Measurements from ENCODE around the gene DCAF6.

DCAF6 gene

GRCh38 chr1:168001213-168001612 lies 64.7 kb downstream of the DCAF6 start:
- DNase-seq (ENCODE audit: low spot score), result no peak
- no peak for TF ChIP-seq CTCF (IDR thresholded peaks at IDR 0.05; ENCODE audit: extremely low read depth, insufficient read depth, missing control alignments)
- in situ Hi-C loops (cut with MboI; ENCODE audit: low pct_unique_long_range_greater_than_20kb, low sequenced_read_pairs, unreplicated experiment), result no loop called here

- in situ Hi-C loops (cut with MboI; ENCODE audit: low pct_unique_long_range_greater_than_20kb, low sequenced_read_pairs, unreplicated experiment), result no loop called here
- TF ChIP-seq CTCF (IDR thresholded peaks at IDR 0.05; ENCODE audit: extremely low read depth, insufficient read depth, missing control alignments), result no peak
- no peak for DNase-seq (ENCODE audit: low spot score)
These were observed 68.0 kb downstream of the DCAF6 start for GRCh38 chr1:168004531-168004930.

DNA sequence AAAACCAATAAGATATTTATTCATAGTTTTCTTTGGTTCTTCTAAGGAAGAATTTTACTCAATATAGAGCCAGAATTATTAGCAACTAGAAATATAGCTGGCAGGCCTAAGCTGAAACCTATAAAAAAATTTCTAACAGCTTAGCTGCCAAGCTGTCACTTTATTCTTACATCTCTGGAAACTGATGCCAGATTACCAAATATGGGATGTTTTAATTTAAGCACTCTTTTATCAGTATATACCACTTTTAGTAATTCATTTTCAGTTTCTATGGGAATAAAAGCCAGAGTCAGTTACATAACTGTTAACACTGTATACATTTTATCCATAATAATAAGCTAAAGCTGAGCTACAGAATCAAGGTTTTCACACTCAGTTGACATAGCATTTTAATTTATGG lies 69.0 kb downstream of the DCAF6 start:
- no peak for TF ChIP-seq CTCF (IDR thresholded peaks at IDR 0.05; ENCODE audit: extremely low read depth, insufficient read depth, missing control alignments)
- DNase-seq (ENCODE audit: low spot score), result no peak
- in situ Hi-C loops (cut with MboI; ENCODE audit: low pct_unique_long_range_greater_than_20kb, low sequenced_read_pairs, unreplicated experiment), result no loop called here

GRCh38 chr1:168007691-168008090 lies 71.2 kb downstream of the DCAF6 start:
- in situ Hi-C loops (cut with MboI; ENCODE audit: low pct_unique_long_range_greater_than_20kb, low sequenced_read_pairs, unreplicated experiment), result no loop called here
- TF ChIP-seq CTCF (IDR thresholded peaks at IDR 0.05; ENCODE audit: extremely low read depth, insufficient read depth, missing control alignments), result no peak
- no peak for DNase-seq (ENCODE audit: low spot score)

GRCh38 chr1:168008595-168008994 lies 72.1 kb downstream of the DCAF6 start:
- TF ChIP-seq CTCF (IDR thresholded peaks at IDR 0.05; ENCODE audit: extremely low read depth, insufficient read depth, missing control alignments), result no peak
- in situ Hi-C loops (cut with MboI; ENCODE audit: low pct_unique_long_range_greater_than_20kb, low sequenced_read_pairs, unreplicated experiment), result no loop called here
- no peak for DNase-seq (ENCODE audit: low spot score)

DNA sequence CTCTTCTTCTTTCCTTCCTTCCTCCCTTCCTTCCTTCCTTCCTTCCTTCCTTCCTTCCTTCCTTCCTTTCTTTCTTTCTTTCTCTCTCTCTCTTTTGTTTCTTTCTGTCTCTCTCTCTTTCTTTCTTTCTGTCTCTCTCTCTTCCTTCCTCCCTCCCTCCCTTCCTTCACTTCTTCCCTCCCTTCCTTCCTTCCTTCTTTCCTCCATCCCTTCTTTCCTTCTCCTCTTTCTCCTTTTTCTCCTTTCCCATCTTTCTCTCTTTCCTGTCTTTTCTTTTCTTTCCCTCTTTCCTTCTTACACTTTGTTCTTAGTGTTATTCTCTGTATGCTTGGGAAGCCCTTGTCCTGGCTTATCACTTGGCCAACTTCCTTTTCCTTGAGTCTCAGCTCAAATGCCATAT lies 72.8 kb downstream of the DCAF6 start:
- TF ChIP-seq CTCF (IDR thresholded peaks at IDR 0.05; ENCODE audit: extremely low read depth, insufficient read depth, missing control alignments), result no peak
- in situ Hi-C loops (cut with MboI; ENCODE audit: low pct_unique_long_range_greater_than_20kb, low sequenced_read_pairs, unreplicated experiment), result no loop called here

GRCh38 chr1:168019407-168019806 lies 82.9 kb downstream of the DCAF6 start:
- TF ChIP-seq CTCF (IDR thresholded peaks at IDR 0.05; ENCODE audit: extremely low read depth, insufficient read depth, missing control alignments), result no peak
- in situ Hi-C loops (cut with MboI; ENCODE audit: low pct_unique_long_range_greater_than_20kb, low sequenced_read_pairs, unreplicated experiment), result no loop called here
- DNase-seq (ENCODE audit: low spot score), result no peak

More for the DNA sequence above, 72.8 kb downstream of the DCAF6 start:
- no peak for DNase-seq (ENCODE audit: low spot score)
